ENCODE data around the gene EYA2.

The EYA2 gene

GRCh38 chr20:46903937-46904336 lies 9.3 kb downstream of the EYA2 start:
- DNase-seq (ENCODE audit: low read depth, low spot score): no peak
- Histone ChIP-seq H3K4me1 (ENCODE audit: insufficient read depth, insufficient read length) (peaks cover 7% of the 10 kb centered on the region), H3K4me3 (ENCODE audit: insufficient read length, low read depth) (no peak overlapping the region), H3K9me3 (ENCODE audit: insufficient read depth, low read length) (no peaks in the 10 kb centered on the region), H3K9ac (ENCODE audit: insufficient read length, low read depth) (no peak overlapping the region), H3K36me3 (ENCODE audit: insufficient read depth, insufficient read length, low read length) (no peaks in the 10 kb centered on the region), H3K27me3 (ENCODE audit: insufficient read depth, insufficient read length) (no peaks in the 10 kb centered on the region)
- TF ChIP-seq SUZ12 (IDR thresholded peaks at IDR 0.05; ENCODE audit: extremely low read depth, insufficient read depth, insufficient read length): no peak
- no peak for TF ChIP-seq YY1 (IDR thresholded peaks at IDR 0.05; ENCODE audit: insufficient read depth, insufficient read length)
- TF ChIP-seq ZNF274 (IDR thresholded peaks at IDR 0.05; ENCODE audit: low read depth, low read length): no peak

- Histone ChIP-seq H3K4me3 (ENCODE audit: insufficient read length, low read depth) (no peak overlapping the region), H3K9me3 (ENCODE audit: insufficient read depth, low read length) (no peaks in the 10 kb centered on the region), H3K36me3 (ENCODE audit: insufficient read depth, insufficient read length, low read length) (no peaks in the 10 kb centered on the region), H3K4me1 (ENCODE audit: insufficient read depth, insufficient read length) (peaks cover 7% of the 10 kb centered on the region), H3K9ac (ENCODE audit: insufficient read length, low read depth) (no peak overlapping the region), H3K27me3 (ENCODE audit: insufficient read depth, insufficient read length) (no peaks in the 10 kb centered on the region)
- no peak for DNase-seq (ENCODE audit: low read depth, low spot score)
- no peak for TF ChIP-seq SUZ12 (IDR thresholded peaks at IDR 0.05; ENCODE audit: extremely low read depth, insufficient read depth, insufficient read length)
- TF ChIP-seq ZNF274 (IDR thresholded peaks at IDR 0.05; ENCODE audit: low read depth, low read length): no peak
- TF ChIP-seq YY1 (IDR thresholded peaks at IDR 0.05; ENCODE audit: insufficient read depth, insufficient read length): no peak
Measured at GRCh38 chr20:46905364-46906125, 10.9 kb downstream of the EYA2 start.

GRCh38 chr20:46913329-46914044 lies 18.8 kb downstream of the EYA2 start:
- H3K27me3 ChIP-seq (ENCODE audit: insufficient read depth, insufficient read length): no peaks in the 10 kb centered on the region
- H3K36me3 ChIP-seq (ENCODE audit: insufficient read depth, insufficient read length, low read length): no peaks in the 10 kb centered on the region
- H3K9ac ChIP-seq (ENCODE audit: insufficient read length, low read depth): no peak overlapping the region
- no peak for DNase-seq (ENCODE audit: low read depth, low spot score)
- H3K9me3 ChIP-seq (ENCODE audit: insufficient read depth, low read length): no peaks in the 10 kb centered on the region
- H3K4me1 ChIP-seq (ENCODE audit: insufficient read depth, insufficient read length): no peaks in the 10 kb centered on the region
- H3K4me3 ChIP-seq (ENCODE audit: insufficient read length, low read depth): no peak overlapping the region
- TF ChIP-seq YY1 (IDR thresholded peaks at IDR 0.05; ENCODE audit: insufficient read depth, insufficient read length) (no peak), SUZ12 (IDR thresholded peaks at IDR 0.05; ENCODE audit: extremely low read depth, insufficient read depth, insufficient read length) (no peak), ZNF274 (IDR thresholded peaks at IDR 0.05; ENCODE audit: low read depth, low read length) (no peak)

- Histone ChIP-seq H3K4me1 (ENCODE audit: insufficient read depth, insufficient read length) (no peaks in the 10 kb centered on the region), H3K36me3 (ENCODE audit: insufficient read depth, insufficient read length, low read length) (no peaks in the 10 kb centered on the region), H3K4me3 (ENCODE audit: insufficient read length, low read depth) (no peak overlapping the region), H3K9ac (ENCODE audit: insufficient read length, low read depth) (no peak overlapping the region), H3K27me3 (ENCODE audit: insufficient read depth, insufficient read length) (no peaks in the 10 kb centered on the region), H3K9me3 (ENCODE audit: insufficient read depth, low read length) (0 out of 2 replicates have a peak, but pooled peaks cover 4% of the 10 kb centered on the region)
- no peak for DNase-seq (ENCODE audit: low read depth, low spot score)
- no peak for TF ChIP-seq YY1 (IDR thresholded peaks at IDR 0.05; ENCODE audit: insufficient read depth, insufficient read length)
- TF ChIP-seq ZNF274 (IDR thresholded peaks at IDR 0.05; ENCODE audit: low read depth, low read length): no peak
- no peak for TF ChIP-seq SUZ12 (IDR thresholded peaks at IDR 0.05; ENCODE audit: extremely low read depth, insufficient read depth, insufficient read length)
Measured at GRCh38 chr20:46914789-46915379, 20.2 kb downstream of the EYA2 start.

- Histone ChIP-seq H3K9ac (ENCODE audit: insufficient read length, low read depth) (no peak overlapping the region), H3K9me3 (ENCODE audit: insufficient read depth, low read length) (0 out of 2 replicates have a peak, but pooled peaks cover 4% of the 10 kb centered on the region), H3K4me1 (ENCODE audit: insufficient read depth, insufficient read length) (no peaks in the 10 kb centered on the region), H3K4me3 (ENCODE audit: insufficient read length, low read depth) (no peak overlapping the region), H3K27me3 (ENCODE audit: insufficient read depth, insufficient read length) (no peaks in the 10 kb centered on the region), H3K36me3 (ENCODE audit: insufficient read depth, insufficient read length, low read length) (no peaks in the 10 kb centered on the region)
- TF ChIP-seq ZNF274 (IDR thresholded peaks at IDR 0.05; ENCODE audit: low read depth, low read length) (no peak), SUZ12 (IDR thresholded peaks at IDR 0.05; ENCODE audit: extremely low read depth, insufficient read depth, insufficient read length) (no peak), YY1 (IDR thresholded peaks at IDR 0.05; ENCODE audit: insufficient read depth, insufficient read length) (no peak)
- no peak for DNase-seq (ENCODE audit: low read depth, low spot score)
Measured at GRCh38 chr20:46915575-46916257, 21.1 kb downstream of the EYA2 start.

- no peak for DNase-seq (ENCODE audit: low read depth, low spot score)
- TF ChIP-seq ZNF274 (IDR thresholded peaks at IDR 0.05; ENCODE audit: low read depth, low read length): no peak
- no peak overlapping the region for H3K9ac ChIP-seq (ENCODE audit: insufficient read length, low read depth)
Measured at GRCh38 chr20:46916258-46916603, 21.6 kb downstream of the EYA2 start.

GRCh38 chr20:46917155-46917554 lies 22.5 kb downstream of the EYA2 start:
- Histone ChIP-seq H3K36me3 (ENCODE audit: insufficient read depth, insufficient read length, low read length) (no peaks in the 10 kb centered on the region), H3K4me3 (ENCODE audit: insufficient read length, low read depth) (no peak overlapping the region), H3K27me3 (ENCODE audit: insufficient read depth, insufficient read length) (no peaks in the 10 kb centered on the region), H3K9me3 (ENCODE audit: insufficient read depth, low read length) (0 out of 2 replicates have a peak, but pooled peaks cover 4% of the 10 kb centered on the region), H3K4me1 (ENCODE audit: insufficient read depth, insufficient read length) (no peaks in the 10 kb centered on the region), H3K9ac (ENCODE audit: insufficient read length, low read depth) (no peak overlapping the region)
- DNase-seq (ENCODE audit: low read depth, low spot score): no peak
- TF ChIP-seq ZNF274 (IDR thresholded peaks at IDR 0.05; ENCODE audit: low read depth, low read length): no peak

More at GRCh38 chr20:46916258-46916603, 21.6 kb downstream of the EYA2 start:
- Histone ChIP-seq H3K36me3 (ENCODE audit: insufficient read depth, insufficient read length, low read length) (no peaks in the 10 kb centered on the region), H3K4me3 (ENCODE audit: insufficient read length, low read depth) (no peak overlapping the region), H3K9me3 (ENCODE audit: insufficient read depth, low read length) (0 out of 2 replicates have a peak, but pooled peaks cover 4% of the 10 kb centered on the region), H3K27me3 (ENCODE audit: insufficient read depth, insufficient read length) (no peaks in the 10 kb centered on the region), H3K4me1 (ENCODE audit: insufficient read depth, insufficient read length) (no peaks in the 10 kb centered on the region)
